ENCODE measurements around the gene DNALI1. TPM values are rescaled to one million over a fixed set of nuclear protein-coding genes. Genes with fewer than 3 reads are reported as not detected.

The DNALI1 gene
- 1 to 10 TPM; 3.9 to 6.1 TPM for total RNA-seq

- H3K4me3 ChIP-seq, result peak within 1 kb of the TSS; percentile 19 to 43
- H3K36me3 ChIP-seq, result peaks cover 10% of the 10 kb centered on the region
- H3K4me1 ChIP-seq, result peaks cover 0 to 34% of the 10 kb centered on the region in 2 donors
- no peaks in the 10 kb centered on the region for H3K9me3 ChIP-seq
- no peaks in the 10 kb centered on the region for H3K27me3 ChIP-seq
- no peak for TF ChIP-seq CTCF (IDR thresholded peaks at IDR 0.05)
- H3K27ac ChIP-seq, result peak within 1 kb of the TSS in 1 of 2 donors; percentile 18
- peak; percentile 93 for DNase-seq (ENCODE audit: low spot score)
These were observed at the start of gene DNALI1 for GRCh38 chr1:37556712-37557196. TSS of gene DNALI1 (plus strand) at chr1:37556940. CDS start at chr1:37556995, 55 bp downstream.

GRCh38 chr1:37509181-37509580, 47.6 kb upstream of the DNALI1 start:
- no peak overlapping the region for H3K4me3 ChIP-seq
- peaks cover 18% of the 10 kb centered on the region for H3K36me3 ChIP-seq
- DNase-seq (ENCODE audit: low spot score), result no peak
- H3K27me3 ChIP-seq, result no peaks in the 10 kb centered on the region
- no peaks in the 10 kb centered on the region for H3K9me3 ChIP-seq
- peaks cover 0 to 16% of the 10 kb centered on the region in 2 donors for H3K4me1 ChIP-seq
- no peak for TF ChIP-seq CTCF (IDR thresholded peaks at IDR 0.05)
- no peak overlapping the region for H3K27ac ChIP-seq

- peak; percentile 56 for DNase-seq (ENCODE audit: low spot score)
- peak overlapping the region; percentile 93 to 98 for H3K27ac ChIP-seq
These were observed 42.9 kb upstream of the DNALI1 start for GRCh38 chr1:37513795-37514349.

GRCh38 chr1:37514350-37515184, 42.2 kb upstream of the DNALI1 start, which contains the start of gene MEAF6:
TSS of gene MEAF6 (minus strand) at chr1:37514766. CDS start at chr1:37514746, 20 bp downstream.
- peak; percentile 93 to 95 for TF ChIP-seq CTCF (IDR thresholded peaks at IDR 0.05)
- Histone ChIP-seq H3K27ac (peak within 1 kb of the TSS; percentile 93 to 98), H3K9me3 (no peaks in the 10 kb centered on the region), H3K27me3 (no peaks in the 10 kb centered on the region), H3K36me3 (no peaks in the 10 kb centered on the region), H3K4me3 (peak within 1 kb of the TSS; percentile 94 to 98), H3K4me1 (peaks cover 0 to 16% of the 10 kb centered on the region in 2 donors)
- peak; percentile 81 for DNase-seq (ENCODE audit: low spot score)

More at GRCh38 chr1:37513795-37514349, 42.9 kb upstream of the DNALI1 start:
- peaks cover 7% of the 10 kb centered on the region for H3K36me3 ChIP-seq
- H3K27me3 ChIP-seq, result no peaks in the 10 kb centered on the region
- TF ChIP-seq CTCF (IDR thresholded peaks at IDR 0.05), result no peak
- peaks cover 0 to 16% of the 10 kb centered on the region in 2 donors for H3K4me1 ChIP-seq
- peak overlapping the region; percentile 94 to 98 for H3K4me3 ChIP-seq
- H3K9me3 ChIP-seq, result no peaks in the 10 kb centered on the region

GRCh38 chr1:37515185-37516034, 41.3 kb upstream of the DNALI1 start:
- DNase-seq (ENCODE audit: low spot score), result peak; percentile 26
- no peak for TF ChIP-seq CTCF (IDR thresholded peaks at IDR 0.05)
- H3K36me3 ChIP-seq, result no peaks in the 10 kb centered on the region

More at GRCh38 chr1:37515185-37516034, 41.3 kb upstream of the DNALI1 start:
- Histone ChIP-seq H3K27ac (peak overlapping the region; percentile 93 to 98), H3K4me3 (peak overlapping the region; percentile 94 to 98), H3K27me3 (no peaks in the 10 kb centered on the region), H3K9me3 (no peaks in the 10 kb centered on the region), H3K4me1 (peaks cover 0 to 16% of the 10 kb centered on the region in 2 donors)

All from right atrium auricular region (tissue), 2 donors.